Erythroblast (primary cell): ENCODE data around the gene MSH3.

ENCODE experiments used
- GATA1 ChIP-seq: IDR thresholded peaks from 2 replicates; pipeline ENCODE4 v1.6.1; 2011; ENCODE audit warnings: low read depth, mild to moderate bottlenecking, control low read depth, low read length, moderate library complexity
- POLR2A ChIP-seq: IDR thresholded peaks from 2 replicates; pipeline ENCODE4 v1.6.1; 2011; ENCODE audit warnings: mild to moderate bottlenecking, low read length

DNA sequence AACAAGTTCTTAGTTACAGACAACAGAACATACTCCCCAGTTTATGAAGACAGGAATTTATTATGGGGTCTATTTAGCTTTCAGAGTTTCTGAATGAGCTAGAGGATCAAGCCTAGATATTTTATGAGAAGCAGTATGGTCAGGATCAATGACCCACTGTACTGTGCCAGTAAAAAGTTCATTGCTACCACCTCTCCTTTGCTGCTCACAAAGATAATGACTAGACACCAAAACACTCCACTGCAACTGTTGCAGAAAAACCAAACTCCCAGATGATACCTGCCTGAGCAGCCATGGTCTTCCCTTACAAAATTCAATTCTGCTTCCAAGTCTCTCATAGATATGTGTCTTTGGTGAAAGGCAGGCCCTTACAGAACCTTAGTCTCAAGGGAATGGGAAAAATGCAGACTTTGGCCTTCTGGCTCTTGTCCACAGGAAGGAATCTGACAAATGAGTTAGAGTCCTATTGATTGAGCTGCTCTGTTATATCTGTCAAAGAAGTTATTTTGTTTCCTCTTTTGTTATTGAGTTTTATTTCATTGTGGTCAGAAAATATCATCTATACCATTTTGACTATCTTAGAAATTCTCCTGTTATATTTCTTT, 231.0 kb downstream of the MSH3 start:
- no peak for TF ChIP-seq POLR2A
- TF ChIP-seq GATA1: no peak
